Activated CD4-positive, alpha-beta T cell treated with anti-CD3 and anti-CD28 coated beads for 4 hours (primary cell): Measurements from ENCODE around the gene ACAP2.

Experiments
- DNase-seq, 2 donors: peaks; one replicate each; pipeline ENCODE4 v3.0.0-alpha.2; 2020

ACAP2 gene

GRCh38 chr3:195257454-195258448 lies 185.1 kb downstream of the ACAP2 start:
- DNase-seq = no peak

- no peak for DNase-seq
Measured at GRCh38 chr3:195256639-195257453, 186.0 kb downstream of the ACAP2 start.

- no peak for DNase-seq
Measured at GRCh38 chr3:195255571-195256501, 187.0 kb downstream of the ACAP2 start.

GRCh38 chr3:195255176-195255500 lies 187.7 kb downstream of the ACAP2 start:
- DNase-seq = no peak

GRCh38 chr3:195254454-195255175 lies 188.2 kb downstream of the ACAP2 start:
- no peak for DNase-seq

- no peak for DNase-seq
Measured at GRCh38 chr3:195253923-195254432, 188.8 kb downstream of the ACAP2 start.

GRCh38 chr3:195251336-195252065 lies 191.3 kb downstream of the ACAP2 start:
- no peak for DNase-seq

GRCh38 chr3:195250473-195251251 lies 192.2 kb downstream of the ACAP2 start:
- DNase-seq = no peak

- no peak for DNase-seq
Measured at GRCh38 chr3:195249858-195250464, 192.9 kb downstream of the ACAP2 start.

GRCh38 chr3:195249057-195249770 lies 193.6 kb downstream of the ACAP2 start:
- DNase-seq = no peak

- DNase-seq = no peak
Measured at GRCh38 chr3:195248281-195248680, 194.5 kb downstream of the ACAP2 start.

- DNase-seq = no peak
Measured at GRCh38 chr3:195247863-195248189, 195.0 kb downstream of the ACAP2 start.

GRCh38 chr3:195247086-195247862 lies 195.5 kb downstream of the ACAP2 start:
- DNase-seq = no peak

- no peak for DNase-seq
Measured at GRCh38 chr3:195246581-195246995, 196.2 kb downstream of the ACAP2 start.

- no peak for DNase-seq
Measured at GRCh38 chr3:195245531-195245951, 197.3 kb downstream of the ACAP2 start.

GRCh38 chr3:195241592-195242355 lies 201.0 kb downstream of the ACAP2 start:
- DNase-seq = no peak

- no peak for DNase-seq
Measured at GRCh38 chr3:195240939-195241338, 201.9 kb downstream of the ACAP2 start.
